Measurements from ENCODE around the gene MTERF2.
"Not testable (repeated sequence)": the region's sequence is repeated elsewhere in the genome, so short reads cannot be mapped to it uniquely, and the experiment has no call there.

The MTERF2 gene

DNA sequence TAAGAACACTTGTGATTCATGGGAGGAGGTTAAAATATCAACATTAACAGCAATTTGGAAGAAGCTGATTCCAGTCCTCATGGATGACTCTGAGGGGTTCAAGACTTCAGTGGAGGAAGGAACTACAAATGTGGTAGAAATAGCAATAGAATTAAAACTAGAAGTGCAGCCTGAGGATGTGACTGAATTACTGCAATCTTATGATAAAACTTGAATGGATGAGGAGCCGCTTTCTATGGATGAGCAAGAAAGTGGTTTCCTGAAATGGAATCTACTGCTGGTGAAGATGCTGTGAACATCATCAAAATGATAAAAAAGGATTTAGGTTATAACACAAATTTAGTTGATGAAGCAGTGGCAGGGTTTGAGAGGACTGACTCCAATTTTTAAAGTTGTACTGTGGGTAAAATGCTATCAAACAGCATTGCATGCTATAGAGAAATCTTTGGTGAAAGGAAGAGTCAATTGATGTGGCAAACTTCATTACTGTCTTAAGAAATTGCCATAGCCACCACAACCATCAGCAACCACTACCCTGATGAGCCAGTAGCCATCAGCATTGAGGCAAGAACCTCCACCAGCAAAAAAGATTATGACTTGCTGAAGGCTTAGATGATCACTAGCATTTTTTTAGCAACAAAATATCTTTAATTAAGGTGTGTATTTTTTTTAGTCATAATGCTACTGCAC, 25.9 kb upstream of the MTERF2 start:
- no peak for DNase-seq (ENCODE audit: low read depth)
- TF ChIP-seq, protein P1, sequence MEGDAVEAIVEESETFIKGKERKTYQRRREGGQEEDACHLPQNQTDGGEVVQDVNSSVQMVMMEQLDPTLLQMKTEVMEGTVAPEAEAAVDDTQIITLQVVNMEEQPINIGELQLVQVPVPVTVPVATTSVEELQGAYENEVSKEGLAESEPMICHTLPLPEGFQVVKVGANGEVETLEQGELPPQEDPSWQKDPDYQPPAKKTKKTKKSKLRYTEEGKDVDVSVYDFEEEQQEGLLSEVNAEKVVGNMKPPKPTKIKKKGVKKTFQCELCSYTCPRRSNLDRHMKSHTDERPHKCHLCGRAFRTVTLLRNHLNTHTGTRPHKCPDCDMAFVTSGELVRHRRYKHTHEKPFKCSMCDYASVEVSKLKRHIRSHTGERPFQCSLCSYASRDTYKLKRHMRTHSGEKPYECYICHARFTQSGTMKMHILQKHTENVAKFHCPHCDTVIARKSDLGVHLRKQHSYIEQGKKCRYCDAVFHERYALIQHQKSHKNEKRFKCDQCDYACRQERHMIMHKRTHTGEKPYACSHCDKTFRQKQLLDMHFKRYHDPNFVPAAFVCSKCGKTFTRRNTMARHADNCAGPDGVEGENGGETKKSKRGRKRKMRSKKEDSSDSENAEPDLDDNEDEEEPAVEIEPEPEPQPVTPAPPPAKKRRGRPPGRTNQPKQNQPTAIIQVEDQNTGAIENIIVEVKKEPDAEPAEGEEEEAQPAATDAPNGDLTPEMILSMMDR (IDR thresholded peaks at IDR 0.05; ENCODE audit: insufficient read depth, low read depth, low read length, missing control alignments): no peak
- no peak overlapping the region for H3K4me3 ChIP-seq (ENCODE audit: low read length)

DNA sequence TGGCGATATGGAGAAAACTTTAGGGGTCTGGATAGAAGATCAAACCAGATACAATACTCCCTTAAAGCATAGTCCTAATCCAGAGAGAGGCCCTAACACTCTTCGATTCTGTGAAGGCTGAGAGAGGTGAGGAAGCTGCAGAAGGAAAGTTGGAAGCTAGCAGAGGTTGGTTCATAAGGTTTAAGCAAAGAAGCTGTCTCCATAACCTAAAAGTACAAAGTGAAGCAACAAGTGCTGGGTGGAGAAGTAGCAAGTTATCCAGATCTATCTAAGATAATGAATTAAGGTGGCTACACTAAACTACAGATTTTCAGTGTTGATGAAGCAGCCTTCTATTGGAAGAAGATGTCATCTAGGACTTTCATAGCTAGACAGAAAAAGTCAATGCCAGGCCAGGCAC, 24.6 kb upstream of the MTERF2 start:
- no peak overlapping the region for H3K4me3 ChIP-seq (ENCODE audit: low read length)
- DNase-seq (ENCODE audit: low read depth): no peak
- TF ChIP-seq, protein P1 (IDR thresholded peaks at IDR 0.05; ENCODE audit: insufficient read depth, low read depth, low read length, missing control alignments): no peak

DNA sequence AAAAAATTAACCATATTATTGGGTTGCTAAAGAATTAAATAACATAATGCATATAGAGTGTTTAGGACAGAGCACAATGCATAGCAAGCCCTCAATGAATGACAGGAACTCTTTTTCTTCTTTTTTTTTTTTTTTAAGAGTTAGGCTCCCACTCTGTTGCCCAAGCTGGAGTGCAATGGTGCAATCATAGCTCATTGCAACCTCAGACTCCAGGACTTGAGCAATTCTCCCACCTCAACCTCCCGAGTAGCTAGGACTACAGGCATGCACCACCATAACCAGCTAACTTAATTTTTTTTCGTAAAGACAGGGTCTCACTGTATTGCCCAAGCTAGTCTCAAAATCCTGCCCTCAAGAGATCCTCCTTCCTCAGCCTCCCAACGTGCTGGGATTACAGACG, 20.5 kb upstream of the MTERF2 start:
- no peak overlapping the region for H3K4me3 ChIP-seq (ENCODE audit: low read length)
- TF ChIP-seq, protein P1 (IDR thresholded peaks at IDR 0.05; ENCODE audit: insufficient read depth, low read depth, low read length, missing control alignments): no peak
- no peak for DNase-seq (ENCODE audit: low read depth)

DNA sequence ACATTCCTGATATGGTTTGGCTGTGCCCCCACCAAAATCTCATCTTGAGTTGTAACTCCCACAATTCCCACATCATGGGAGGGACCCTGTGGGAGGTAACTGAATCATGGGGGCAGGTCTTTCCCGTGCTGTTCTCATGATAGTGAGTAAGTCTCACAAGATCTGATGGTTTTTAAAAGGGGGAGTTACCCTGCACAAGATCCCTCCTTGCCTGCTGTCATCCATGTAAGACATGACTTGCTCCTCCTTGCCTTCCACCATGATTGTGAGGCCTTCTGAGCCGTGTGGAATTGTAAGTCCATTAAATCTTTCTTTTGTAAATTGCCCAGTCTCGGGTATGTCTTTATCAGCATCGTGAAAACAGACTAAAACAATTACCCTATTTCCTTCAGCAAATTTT, 15.7 kb upstream of the MTERF2 start:
- not testable (repeated sequence) for H3K4me3 ChIP-seq (ENCODE audit: low read length); DNase-seq (ENCODE audit: low read depth)

DNA sequence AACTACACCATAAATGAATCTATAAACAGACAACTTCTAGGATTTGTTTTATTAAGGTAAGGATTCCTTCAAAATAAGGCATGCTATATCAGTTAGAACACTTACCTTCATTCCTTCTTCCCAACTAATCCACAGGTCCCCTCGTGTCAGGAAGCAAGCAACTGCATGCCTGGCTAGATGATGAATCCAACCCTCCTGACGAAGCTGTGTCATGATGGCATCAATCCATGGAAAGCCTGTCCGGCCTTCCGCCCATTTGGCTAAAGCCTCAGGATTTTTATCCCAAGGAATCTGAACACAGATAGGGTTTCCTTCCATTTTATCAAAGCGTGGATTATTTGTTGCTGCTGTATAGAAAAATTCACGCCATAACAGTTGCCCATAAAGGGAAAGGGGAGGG, 12.5 kb upstream of the MTERF2 start:
- TF ChIP-seq, protein P1 (IDR thresholded peaks at IDR 0.05; ENCODE audit: insufficient read depth, low read depth, low read length, missing control alignments): no peak
- DNase-seq (ENCODE audit: low read depth): peak; percentile 92

DNA sequence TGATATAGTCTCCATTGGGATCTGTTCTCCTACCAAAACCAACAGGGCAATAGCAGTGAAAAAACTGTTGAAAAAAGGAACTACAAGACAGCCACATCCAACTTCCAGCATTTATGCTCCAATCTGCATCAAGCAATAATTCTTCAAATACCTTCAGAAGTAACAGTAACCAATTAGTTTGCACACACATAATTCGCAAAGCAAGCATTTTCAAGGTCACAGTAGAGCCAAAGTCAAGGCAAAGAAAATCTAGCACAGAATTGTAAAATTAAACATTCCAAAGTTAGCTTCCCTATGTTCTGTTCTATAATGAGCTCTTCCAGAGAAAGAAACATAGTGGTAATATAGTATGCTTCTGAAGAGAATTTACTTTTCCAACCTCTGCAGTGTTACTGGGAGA, 11.0 kb upstream of the MTERF2 start:
- H3K4me3 ChIP-seq (ENCODE audit: low read length): no peak overlapping the region
- TF ChIP-seq, protein P1 (IDR thresholded peaks at IDR 0.05; ENCODE audit: insufficient read depth, low read depth, low read length, missing control alignments): no peak
- DNase-seq (ENCODE audit: low read depth): no peak

More for the DNA sequence above, 12.5 kb upstream of the MTERF2 start:
- H3K4me3 ChIP-seq (ENCODE audit: low read length): no peak overlapping the region

DNA sequence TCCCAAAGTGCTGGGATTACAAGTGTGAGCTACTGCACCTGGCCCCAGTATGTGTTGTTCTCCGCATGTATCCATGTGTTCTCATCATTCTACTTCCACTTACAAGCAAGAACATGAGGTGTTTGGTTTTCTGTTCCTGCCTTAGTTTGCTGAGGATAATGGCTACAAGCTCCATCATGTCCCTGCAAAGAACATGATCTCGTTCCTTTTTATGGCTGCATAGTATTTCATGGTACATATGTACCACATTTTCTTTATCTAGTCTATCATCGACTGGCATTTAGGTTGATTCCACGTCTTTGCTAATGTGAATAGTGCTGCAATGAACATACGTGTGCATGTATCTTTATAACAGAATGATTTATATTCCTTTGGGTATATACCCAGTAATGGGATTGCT, 9.2 kb upstream of the MTERF2 start:
- not testable (repeated sequence) for DNase-seq (ENCODE audit: low read depth); H3K4me3 ChIP-seq (ENCODE audit: low read length)

DNA sequence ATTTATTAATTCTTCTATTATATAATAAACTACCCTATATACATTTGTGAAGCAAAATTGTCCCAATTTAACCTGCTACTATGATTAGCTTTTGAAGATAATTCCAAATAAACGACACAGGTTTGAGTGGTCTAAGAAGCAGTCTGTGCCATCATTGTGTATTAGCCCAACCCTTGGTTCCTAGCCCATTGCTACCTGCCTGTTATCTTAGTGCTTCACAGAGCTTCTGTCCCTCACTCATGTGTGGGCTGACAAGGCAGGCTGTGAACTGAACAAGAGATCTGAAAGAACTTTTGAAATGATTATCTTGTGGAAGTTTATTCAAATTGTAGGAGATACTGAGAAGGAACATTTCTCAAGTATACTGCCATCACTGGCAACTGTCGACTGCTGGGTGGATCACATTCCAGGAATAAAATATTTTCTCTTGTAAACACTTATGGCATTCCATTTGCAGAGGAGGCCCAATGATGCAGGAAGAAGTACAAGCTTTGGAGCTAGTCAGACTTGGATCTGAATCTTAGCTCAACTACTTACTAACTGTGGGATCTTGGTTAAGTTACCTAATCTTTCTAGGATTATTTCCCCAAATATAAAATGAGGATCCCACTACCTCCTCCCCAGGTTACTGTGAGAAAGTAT, 7.8 kb upstream of the MTERF2 start:
- no peak overlapping the region for H3K4me3 ChIP-seq (ENCODE audit: low read length)
- no peak for DNase-seq (ENCODE audit: low read depth)
- TF ChIP-seq, protein P1 (IDR thresholded peaks at IDR 0.05; ENCODE audit: insufficient read depth, low read depth, low read length, missing control alignments): no peak

Data from epithelial cell of esophagus (primary cell).